H1 (cell line): ENCODE data around the gene ZBTB42. TPM values are rescaled to one million over a fixed set of nuclear protein-coding genes. Genes with fewer than 3 reads are reported as not detected.
A peak's percentile ranks its signal among the peaks of the same experiment; 100 is the strongest.

Source experiments
- BCL11A ChIP-seq, 2 experiments: IDR thresholded peaks; one replicate each; pipeline ENCODE4 v1.6.1; 2011; ENCODE audit warnings: low read depth in 2 of 2, low read length in 2 of 2, mild to moderate bottlenecking in 2 of 2
- CBX8 ChIP-seq: fragments of 300-800, 300-1000 bp; sonication (generic); IDR thresholded peaks from 2 replicates; pipeline ENCODE4 v1.7.1; 2016; ENCODE audit warnings: low read depth, low read length, borderline replicate concordance
- CHD2 ChIP-seq: IDR thresholded peaks from 2 replicates; pipeline ENCODE4 v1.6.1; 2012; ENCODE audit warnings: low read length, improper control_type of control experiment
- CHD7 ChIP-seq: fragments of 300-600 bp; sonication (generic); IDR thresholded peaks from 2 replicates; pipeline ENCODE4 v1.7.1; 2012; ENCODE audit warnings: low read length, moderate library complexity, mild to moderate bottlenecking, inconsistent platforms; ENCODE audit not compliant: insufficient replicate concordance
- HDAC6 ChIP-seq: IDR thresholded peaks from one replicate; pipeline ENCODE4 v1.7.1; 2012; ENCODE audit warnings: low read depth, mild to moderate bottlenecking, inconsistent platforms, low read length, moderate library complexity
- JUN ChIP-seq: IDR thresholded peaks from 2 replicates; pipeline ENCODE4 v1.6.1; 2011; ENCODE audit warnings: low read depth, mild to moderate bottlenecking, improper control_type of control experiment, low read length
- SUZ12 ChIP-seq: fragments of 200-600 bp; sonication (generic); IDR thresholded peaks from 2 replicates; pipeline ENCODE4 v1.6.1; 2012; ENCODE audit warnings: mild to moderate bottlenecking, inconsistent platforms, low read length, moderate library complexity, mixed read lengths
- TAF1 ChIP-seq: IDR thresholded peaks from 2 replicates; pipeline ENCODE4 v1.6.1; 2011; ENCODE audit warnings: mild to moderate bottlenecking, low read depth, low read length
- TCF12 ChIP-seq: IDR thresholded peaks from 2 replicates; pipeline ENCODE4 v1.6.1; 2011; ENCODE audit warnings: low read depth, mild to moderate bottlenecking, low read length
- polyA plus RNA-seq, 7 experiments: library from polyadenylated mRNA; depleted of rRNA in 3 of 7; stranded (reverse) in 5 of 7; unstranded in 2 of 7; fragments of >200 nt in 5 of 7; fragments of 200-250 nt in 2 of 7; gene quantifications; 1 replicate in 5 of 7; 2 replicates in 1 of 7; 4 replicates in 1 of 7; pipeline versions ENCODE4 v1.2.1 to v1.2.3, GENCODE V29; 2011 to 2013; ENCODE audit warnings: missing spikeins in 2 of 7, mixed read lengths in 2 of 7
- total RNA-seq: library from RNA; stranded (reverse); fragmentation: NEBNext Ultra II Directional; extraction: Animal tissue kit (Norgen Biotek cat#: 25700); gene quantifications from 2 replicates; pipeline ENCODE4 v1.2.1, GENCODE V29; 2021

ZBTB42 gene
- total and polyA plus RNA-seq, 2 of the 8 experiments (the other 6 are each of a cell fraction or from before 2014, with no cell fraction given): 2.8 to 3.1 TPM

GRCh38 chr14:104768437-104769323 is 32.2 kb upstream of the ZBTB42 start (continued):
- TF ChIP-seq TCF12 (no peak), CBX8 (no peak), BCL11A (IDR thresholded peaks at IDR 0.05; ENCODE audit: low read depth in 2 of 2, low read length in 2 of 2) (no peak), JUN (no peak), SUZ12 (no peak), CHD2 (peak; percentile 42; the same call in 1 of the 2 replicates), CHD7 (no peak), HDAC6 (no peak), TAF1 (no peak)
